ENCODE results near the gene PLAAT4. TPM values are rescaled to one million over a fixed set of nuclear protein-coding genes. Genes with fewer than 3 reads are reported as not detected.

The PLAAT4 gene
- total and polyA plus RNA-seq, 2 of the 8 experiments (the other 6 are each of a cell fraction or from before 2014, with no cell fraction given) = 2.8 to 4.1 TPM

GRCh38 chr11:63556404-63557013, 19.9 kb downstream of the PLAAT4 start:
- Histone ChIP-seq H3K56ac (replicated peaks; ENCODE audit: insufficient read length, low read depth, low read length) (no peak overlapping the region), H3K4me2 (ENCODE audit: insufficient read depth in 1 of 2, low read depth in 2 of 2, low read length in 2 of 2) (no peak overlapping the region), H3K9ac (replicated peaks in 1 of 4; ENCODE audit: extremely low read depth in 1 of 4, low read depth in 3 of 4, low read length in 3 of 4) (no peak overlapping the region), H3K18ac (ENCODE audit: extremely low read depth, low read length) (peak overlapping the region; percentile 15; the same call in 1 of the 2 replicates), H3K79me2 (ENCODE audit: control insufficient read depth in 1 of 2, insufficient read depth in 2 of 2, low read length in 2 of 2) (no peaks in the 10 kb centered on the region), H2BK20ac (ENCODE audit: low read length) (peak overlapping the region; percentile 0; the same call in 1 of the 2 replicates), H3K36me3 (ENCODE audit: control insufficient read depth in 2 of 4, insufficient read depth in 4 of 4, low read length in 3 of 4) (no peaks in the 10 kb centered on the region), H3K4me1 (replicated peaks in 1 of 4; ENCODE audit: control insufficient read depth in 3 of 4, insufficient read depth in 4 of 4, low read length in 3 of 4) (peaks cover 0 to 8% (median 2%) of the 10 kb centered on the region in 4 experiments; a peak in 3 of 7 replicates), H2AK5ac (ENCODE audit: low read depth, low read length) (peak overlapping the region; percentile 69; the same call in 1 of the 2 replicates), H3K23ac (ENCODE audit: insufficient read length) (no peak overlapping the region), H3K27ac (ENCODE audit: low read depth, low read length) (no peak overlapping the region), H2BK5ac (ENCODE audit: low read depth, low read length) (no peak overlapping the region), H4K5ac (ENCODE audit: insufficient read length, low read depth, low read length) (no peak overlapping the region), H4K91ac (replicated peaks; ENCODE audit: insufficient read length, low read length) (peak overlapping the region; percentile 29), H3K4me3 (ENCODE audit: extremely low read depth in 1 of 4, insufficient read depth in 2 of 4, low read depth in 3 of 4, low read length in 4 of 4) (no peak overlapping the region), H4K20me1 (replicated peaks in 1 of 2; ENCODE audit: control insufficient read depth in 1 of 2, insufficient read depth in 2 of 2, low read length in 2 of 2) (no peaks in the 10 kb centered on the region), H4K8ac (ENCODE audit: extremely low read depth, insufficient read depth, low read length) (no peak overlapping the region), H3K4ac (replicated peaks; ENCODE audit: insufficient read length, low read depth, low read length) (no peak overlapping the region), H3K14ac (ENCODE audit: insufficient read length) (no peak overlapping the region), H3K79me1 (ENCODE audit: low read depth, low read length) (no peaks in the 10 kb centered on the region), H3K27me3 (replicated peaks in 1 of 4; ENCODE audit: control insufficient read depth in 3 of 4, extremely low read depth in 1 of 4, insufficient read depth in 3 of 4, low read length in 3 of 4) (no peaks in the 10 kb centered on the region), H3K9me3 (ENCODE audit: insufficient read depth in 2 of 2, low read depth in 1 of 2, low read length in 1 of 2) (no peaks in the 10 kb centered on the region), H3K23me2 (ENCODE audit: low read depth, low read length) (no peaks in the 10 kb centered on the region; the same call in 1 of the 2 replicates), H2AFZ (ENCODE audit: low read length) (no peak overlapping the region), H2BK12ac (ENCODE audit: low read depth, low read length) (peak overlapping the region; percentile 93; the same call in 1 of the 2 replicates), H2BK15ac (ENCODE audit: low read length) (no peak overlapping the region), H2BK120ac (replicated peaks; ENCODE audit: low read depth, low read length) (no peak overlapping the region)
- ChIA-PET CTCF (ENCODE audit: partially characterized antibody) (interaction anchor here (0.8 to 1.0 kb wide), 3 partner anchors 19 to 91 kb away, joined by 3 to 4 read pairs (median 3); no protein-coding TSS in a partner anchor), POLR2A (ENCODE audit: partially characterized antibody) (interaction anchor here (0.6 to 1.0 kb wide), 2 partner anchors 14 kb away, joined by 3 read pairs; no protein-coding TSS in a partner anchor)
- FAIRE-seq (no peak), DNase-seq (ENCODE audit: low read depth in 1 of 2, low spot score in 2 of 2) (no peak)
- 66% methylated on average over 6 of the region's 7 CpGs; no CpG with 5 or more reads in 1 of the 2 experiments for WGBS, 2 experiments (ENCODE audit: extremely low coverage in 1 of 2, insufficient coverage in 1 of 2, insufficient read length in 1 of 2, insufficient replicate concordance in 2 of 2, low coverage in 1 of 2, low lambda C conversion rate in 2 of 2, missing lambda C conversion rate in 1 of 2)

All from H1 (cell line).